IMR-90 (cell line): Measurements from ENCODE around the gene NEFH. TPM values are rescaled to one million over a fixed set of nuclear protein-coding genes. Genes with fewer than 3 reads are reported as not detected.

ENCODE experiments used
- ATAC-seq: fragments of 200-7000 bp; cut with Tn5 transposase; 2 replicates; pipeline ENCODE4 v1.9.1; 2020; ENCODE audit warnings: low read depth, mild to moderate bottlenecking, moderate library complexity
- BruUV-seq: library from RNA; stranded (reverse); fragments of 400-500 nt; replicated peaks from 2 replicates; lab custom pipeline; 2021; lab: Mats Ljungman, UMichigan
- CTCF ChIA-PET: fragments of 300-600 bp; formaldehyde crosslinking; extraction: SDS; loops from one replicate; lab custom pipeline; 2021; ENCODE audit warnings: antibody characterized with exemption; lab: Yijun Ruan, JAX
- POLR2A ChIA-PET: fragments of 300-600 bp; sonication (Branson Sonifier 250); formaldehyde crosslinking; loops from one replicate; lab custom pipeline; 2022; ENCODE audit warnings: antibody characterized with exemption; ENCODE audit not compliant: unreplicated experiment; lab: Charles Lee
- DNase-seq: peaks from one replicate; pipeline ENCODE4 v3.0.0; 2013
- H2AFZ ChIP-seq: replicated peaks from 2 replicates; pipeline ENCODE3; 2013; ENCODE audit warnings: low read length, mild to moderate bottlenecking; ENCODE audit not compliant: poor library complexity
- H2AK5ac ChIP-seq: 2 replicates; pipeline ENCODE4 v1.6.1; 2013; ENCODE audit warnings: low read depth, low read length, inconsistent platforms
- H2AK9ac ChIP-seq: replicated peaks from 2 replicates; pipeline ENCODE3; 2013; ENCODE audit warnings: mild to moderate bottlenecking, low read depth, low read length, moderate library complexity; ENCODE audit not compliant: poor library complexity
- H2BK120ac ChIP-seq: 2 replicates; pipeline ENCODE4 v1.6.1; 2013; ENCODE audit warnings: low read depth, low read length, inconsistent platforms
- H2BK15ac ChIP-seq: 3 replicates; pipeline ENCODE4 v1.6.1; 2013; ENCODE audit warnings: low read depth, low read length, inconsistent platforms
- H2BK20ac ChIP-seq: 2 replicates; pipeline ENCODE4 v1.6.1; 2013; ENCODE audit warnings: low read depth, mild to moderate bottlenecking, inconsistent platforms, low read length, moderate library complexity
- H2BK5ac ChIP-seq: 2 replicates; pipeline ENCODE4 v1.6.1; 2013; ENCODE audit warnings: mild to moderate bottlenecking, low read depth, low read length, inconsistent platforms; ENCODE audit not compliant: poor library complexity, severe bottlenecking
- H3K14ac ChIP-seq: replicated peaks from 2 replicates; pipeline ENCODE4 v1.6.1; 2013; ENCODE audit warnings: low read depth, low read length, inconsistent platforms
- H3K18ac ChIP-seq: 2 replicates; pipeline ENCODE4 v1.6.1; 2013; ENCODE audit warnings: low read depth, low read length, control low read depth
- H3K23ac ChIP-seq: 2 replicates; pipeline ENCODE4 v1.6.1; 2013; ENCODE audit warnings: low read depth, low read length, inconsistent platforms
- H3K27ac ChIP-seq: 2 replicates; pipeline ENCODE4 v1.5.1; 2013; ENCODE audit warnings: mild to moderate bottlenecking, control low read depth, low read length; ENCODE audit not compliant: insufficient read depth
- H3K27me3 ChIP-seq: 2 replicates; pipeline ENCODE4 v1.6.1; 2013; ENCODE audit warnings: low read length; ENCODE audit not compliant: control insufficient read depth, insufficient read depth
- H3K36me3 ChIP-seq: 2 replicates; pipeline ENCODE4 v1.6.1; 2013; ENCODE audit warnings: low read length, mixed read lengths; ENCODE audit not compliant: control insufficient read depth, insufficient read depth
- H3K4ac ChIP-seq: 2 replicates; pipeline ENCODE4 v1.6.1; 2013; ENCODE audit warnings: low read depth, low read length, inconsistent platforms
- H3K4me1 ChIP-seq: 2 replicates; pipeline ENCODE4 v1.6.1; 2013; ENCODE audit warnings: low read length, mixed read lengths; ENCODE audit not compliant: control insufficient read depth, insufficient read depth
- H3K4me2 ChIP-seq: 2 replicates; pipeline ENCODE4 v1.6.1; 2013; ENCODE audit warnings: low read depth, mild to moderate bottlenecking, control low read depth, low read length, moderate library complexity
- H3K4me3 ChIP-seq: 2 replicates; pipeline ENCODE4 v1.5.1; 2013; ENCODE audit warnings: low read depth, mild to moderate bottlenecking, control low read depth, low read length, moderate library complexity; ENCODE audit not compliant: insufficient read depth
- H3K56ac ChIP-seq: 2 replicates; pipeline ENCODE4 v1.6.1; 2013; ENCODE audit warnings: low read length, inconsistent platforms; ENCODE audit not compliant: insufficient read depth; ENCODE audit errors: extremely low read depth
- H3K79me1 ChIP-seq, 2 experiments: 2 replicates each; pipeline ENCODE4 v1.6.1; 2013; ENCODE audit warnings: low read length in 2 of 2, inconsistent platforms in 1 of 2, low read depth in 1 of 2
- H3K9ac ChIP-seq: 2 replicates; pipeline ENCODE4 v1.6.1; 2013; ENCODE audit warnings: low read depth, low read length, control low read depth
- H3K9me1 ChIP-seq: 2 replicates; pipeline ENCODE4 v1.6.1; 2013; ENCODE audit warnings: low read length, inconsistent platforms; ENCODE audit not compliant: insufficient read depth
- H3K9me3 ChIP-seq: 2 replicates; pipeline ENCODE4 v1.6.1; 2013; ENCODE audit warnings: low read length; ENCODE audit not compliant: control insufficient read depth, insufficient read depth
- H4K20me1 ChIP-seq: 2 replicates; pipeline ENCODE4 v1.6.1; 2013; ENCODE audit warnings: low read length, inconsistent platforms; ENCODE audit not compliant: insufficient read depth
- H4K5ac ChIP-seq: 2 replicates; pipeline ENCODE4 v1.6.1; 2013; ENCODE audit warnings: mild to moderate bottlenecking, low read depth, low read length, control low read depth
- H4K8ac ChIP-seq, 2 experiments: 2 replicates each; pipeline ENCODE4 v1.6.1; 2013; ENCODE audit warnings: low read depth in 2 of 2, low read length in 2 of 2, control low read depth in 1 of 2, inconsistent platforms in 1 of 2
- H4K91ac ChIP-seq: 2 replicates; pipeline ENCODE4 v1.6.1; 2013; ENCODE audit warnings: low read depth, low read length, inconsistent platforms; ENCODE audit not compliant: insufficient read depth
- CEBPB ChIP-seq: IDR thresholded peaks from 2 replicates; pipeline ENCODE4 v1.6.1; 2012; ENCODE audit warnings: low read depth, low read length, improper control_type of control experiment
- CTCF ChIP-seq: conservative IDR thresholded peaks from 2 replicates; pipeline ENCODE4 v1.5.1; 2012; ENCODE audit warnings: mild to moderate bottlenecking, low read depth, low read length, improper control_type of control experiment
- MAFK ChIP-seq: IDR thresholded peaks from 2 replicates; pipeline ENCODE4 v1.6.1; 2012; ENCODE audit warnings: low read depth, low read length, improper control_type of control experiment
- MXI1 ChIP-seq: IDR thresholded peaks from 2 replicates; pipeline ENCODE4 v1.6.1; 2012; ENCODE audit warnings: low read depth, mild to moderate bottlenecking, low read length, moderate library complexity, borderline replicate concordance
- RAD21 ChIP-seq: IDR thresholded peaks from 2 replicates; pipeline ENCODE4 v1.6.1; 2012; ENCODE audit warnings: low read length, improper control_type of control experiment
- RCOR1 ChIP-seq: IDR thresholded peaks from 2 replicates; pipeline ENCODE4 v1.6.1; 2012; ENCODE audit warnings: mild to moderate bottlenecking, low read length, improper control_type of control experiment; ENCODE audit not compliant: insufficient replicate concordance
- WGBS, 2 experiments: methylation state at CpG; one replicate each; pipeline versions ENCODE4 v1.1.5 to v1.1.7; 2013; ENCODE audit warnings: missing lambda C conversion rate in 2 of 2; ENCODE audit not compliant: insufficient read length in 1 of 2; ENCODE audit errors: extremely low coverage in 2 of 2; 5-methylcytosine and 5-hydroxymethylcytosine counted together
- dilution Hi-C: fragments of 300-500 bp; cut with HindIII; formaldehyde crosslinking; loops from one replicate; pipeline ENCODE4 v1.14.3; 2018; ENCODE audit warnings: low sequenced_read_pairs; ENCODE audit not compliant: unreplicated experiment
- in situ Hi-C: fragments of 300-500 bp; cut with MboI; formaldehyde crosslinking; loops from 3 replicates; pipeline ENCODE4 v1.14.3; 2019; ENCODE audit warnings: low sequenced_read_pairs, inconsistent platforms, mixed read lengths
- intact Hi-C: fragments of 100-400 bp; cut with micrococcal nuclease; formaldehyde crosslinking; loops from 2 replicates; pipeline ENCODE4 v1.10.0; 2022
- polyA plus RNA-seq, 3 experiments: library from polyadenylated mRNA; depleted of rRNA; stranded (reverse); fragments of >200 nt; gene quantifications; 2 replicates each; pipeline ENCODE4 v1.2.3, GENCODE V29; 2012; ENCODE audit warnings: low replicate concordance in 1 of 3
- total RNA-seq: library from RNA; depleted of rRNA; stranded (reverse); fragments of >200 nt; gene quantifications from 2 replicates; pipeline ENCODE4 v1.2.3, GENCODE V29; 2012
- TF ChIP-seq, protein P1 (sequence below): fragments of 150-350 bp; IDR thresholded peaks from 2 replicates; pipeline ENCODE4 v1.6.1; 2017; ENCODE audit warnings: mild to moderate bottlenecking, antibody characterized with exemption, low read length, low read depth

NEFH gene
- total and polyA plus RNA-seq, 2 of the 4 experiments (the other 2 are of a cell fraction): 1.3 to 2.9 TPM

DNA sequence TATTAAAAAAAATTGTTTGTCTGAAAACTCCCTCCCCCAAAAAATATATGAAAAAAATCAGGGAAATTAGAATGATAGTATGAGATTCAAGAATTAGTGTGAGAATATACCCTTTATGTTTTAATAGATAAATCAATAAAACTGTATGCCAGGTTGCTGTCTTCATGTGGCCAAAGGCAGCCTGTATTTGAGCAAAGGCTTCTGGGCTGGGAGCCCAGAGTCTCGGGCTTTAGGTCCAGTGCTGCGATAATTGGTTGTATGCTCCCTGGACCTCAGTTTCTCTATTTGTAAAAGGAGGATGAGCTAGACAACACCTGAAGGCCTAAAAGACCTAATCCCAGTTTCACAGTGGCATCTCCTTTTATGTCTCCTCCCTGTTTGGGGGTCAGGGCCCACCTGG is 43.7 kb downstream of the NEFH start:
- POLR2A ChIA-PET: no interaction called here

More for the DNA sequence above, 43.7 kb downstream of the NEFH start:
- no peak overlapping the region for H3K4me2 ChIP-seq
- ATAC-seq (no peak), DNase-seq (no peak)
- H3K23ac ChIP-seq: no peak overlapping the region
- CTCF ChIA-PET: no interaction called here
- intact Hi-C loops: loop anchor here (1.0 kb wide), 1 partner anchor 128 kb away; no protein-coding TSS in a partner anchor
- no peak overlapping the region for H3K4me3 ChIP-seq
- H3K14ac ChIP-seq: no peak overlapping the region
- whole genome bisulfite sequencing, 2 experiments: 100% methylated on average over 2 of the region's 2 CpGs; no CpG with 5 or more reads in 1 of the 2 experiments
- no TSS peak for BruUV-seq
- H3K18ac ChIP-seq: no peak overlapping the region
- H4K20me1 ChIP-seq: 0 out of 2 replicates have a peak, but pooled peaks cover 3% of the 10 kb centered on the region
- no peak overlapping the region for H2BK20ac ChIP-seq
- peaks cover 5 to 10% of the 10 kb centered on the region in 2 experiments; a peak in 2 of 4 replicates for H3K79me1 ChIP-seq
- dilution Hi-C loops: no loop called here
- no peak overlapping the region for H3K9ac ChIP-seq
- in situ Hi-C loops: no loop called here
- H2AK5ac ChIP-seq: no peak overlapping the region
- no peaks in the 10 kb centered on the region for H3K9me3 ChIP-seq
- no peak overlapping the region for H3K27ac ChIP-seq
- 0 out of 2 replicates have a peak, but pooled peaks cover 4% of the 10 kb centered on the region for H3K4me1 ChIP-seq
- peaks cover 63% of the 10 kb centered on the region for H3K36me3 ChIP-seq
- H2BK15ac ChIP-seq: no peak overlapping the region
- TF ChIP-seq, protein P1, sequence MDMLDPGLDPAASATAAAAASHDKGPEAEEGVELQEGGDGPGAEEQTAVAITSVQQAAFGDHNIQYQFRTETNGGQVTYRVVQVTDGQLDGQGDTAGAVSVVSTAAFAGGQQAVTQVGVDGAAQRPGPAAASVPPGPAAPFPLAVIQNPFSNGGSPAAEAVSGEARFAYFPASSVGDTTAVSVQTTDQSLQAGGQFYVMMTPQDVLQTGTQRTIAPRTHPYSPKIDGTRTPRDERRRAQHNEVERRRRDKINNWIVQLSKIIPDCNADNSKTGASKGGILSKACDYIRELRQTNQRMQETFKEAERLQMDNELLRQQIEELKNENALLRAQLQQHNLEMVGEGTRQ: no peak
- no peak for TF ChIP-seq CEBPB
- no peak for TF ChIP-seq CTCF
- no peak for TF ChIP-seq MAFK
- no peak for TF ChIP-seq RAD21
- no peak for TF ChIP-seq RCOR1
- TF ChIP-seq MXI1: no peak
- no peak overlapping the region for H2BK120ac ChIP-seq
- H2BK5ac ChIP-seq: no peak overlapping the region
- H3K9me1 ChIP-seq: peaks cover 8% of the 10 kb centered on the region; the same call in 1 of the 2 replicates
- H3K4ac ChIP-seq: no peak overlapping the region
- H3K56ac ChIP-seq: no peak overlapping the region
- no peak overlapping the region for H4K91ac ChIP-seq
- no peak overlapping the region for H4K5ac ChIP-seq
- H4K8ac ChIP-seq: no peak overlapping the region
- H3K27me3 ChIP-seq: no peaks in the 10 kb centered on the region
- H2AK9ac ChIP-seq: no peak overlapping the region
- H2AFZ ChIP-seq: no peak overlapping the region
